GM21526 (cell line): ENCODE measurements around the gene ZDHHC3.

Source experiments
- ATAC-seq: cut with Tn5 transposase; IDR thresholded peaks from one replicate; pipeline ENCODE4 v1.9.1; 2021; ENCODE audit warnings: moderate library complexity; ENCODE audit not compliant: unreplicated experiment, low FRiP score

Gene ZDHHC3

DNA sequence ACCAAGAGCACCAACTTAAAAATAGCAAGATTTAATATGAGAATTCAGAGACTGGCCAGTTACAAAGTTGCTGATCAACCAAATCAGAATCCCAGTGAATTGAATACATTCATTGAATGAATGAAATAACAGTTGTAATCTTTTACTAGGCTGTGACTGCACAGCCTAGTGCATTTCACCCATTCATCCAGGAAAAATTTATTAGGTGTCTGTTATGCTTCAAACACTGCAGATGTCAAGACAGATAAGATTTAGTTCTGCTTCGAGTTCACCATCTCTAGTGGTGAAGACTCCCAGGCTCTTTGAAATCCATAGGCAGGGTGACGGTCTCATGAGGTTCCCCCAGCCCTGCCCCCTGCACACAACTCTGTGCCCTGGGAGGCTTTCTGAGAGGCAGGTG is 72.7 kb downstream of the ZDHHC3 start:
- no peak for ATAC-seq

DNA sequence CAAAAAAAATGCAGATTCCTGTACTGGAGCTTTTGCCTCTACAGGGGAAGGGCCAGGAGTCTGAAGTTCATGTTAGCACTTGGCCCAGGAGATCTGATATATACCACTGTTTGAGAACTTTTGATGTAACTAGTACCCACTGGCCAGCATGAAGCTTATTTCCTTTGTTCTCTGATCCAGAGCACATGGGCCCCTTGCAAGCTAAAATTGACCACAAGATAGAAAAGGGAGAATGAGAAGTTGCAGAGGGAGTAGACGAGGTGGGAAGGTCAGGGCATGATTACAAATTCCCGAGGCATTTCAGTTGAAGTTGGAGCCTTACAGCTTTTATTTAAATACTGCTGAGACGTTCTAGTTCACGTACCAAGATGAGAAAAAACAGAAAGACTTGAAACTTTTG is 73.3 kb downstream of the ZDHHC3 start:
- ATAC-seq: no peak

- ATAC-seq: no peak
These were observed 76.1 kb downstream of the ZDHHC3 start for GRCh38 chr3:44899683-44900367.

- no peak for ATAC-seq
These were observed 79.5 kb downstream of the ZDHHC3 start for GRCh38 chr3:44896440-44896839.

GRCh38 chr3:44894485-44894884 is 81.5 kb downstream of the ZDHHC3 start:
- no peak for ATAC-seq

- ATAC-seq: no peak
These were observed 82.9 kb downstream of the ZDHHC3 start for GRCh38 chr3:44893097-44893496.

DNA sequence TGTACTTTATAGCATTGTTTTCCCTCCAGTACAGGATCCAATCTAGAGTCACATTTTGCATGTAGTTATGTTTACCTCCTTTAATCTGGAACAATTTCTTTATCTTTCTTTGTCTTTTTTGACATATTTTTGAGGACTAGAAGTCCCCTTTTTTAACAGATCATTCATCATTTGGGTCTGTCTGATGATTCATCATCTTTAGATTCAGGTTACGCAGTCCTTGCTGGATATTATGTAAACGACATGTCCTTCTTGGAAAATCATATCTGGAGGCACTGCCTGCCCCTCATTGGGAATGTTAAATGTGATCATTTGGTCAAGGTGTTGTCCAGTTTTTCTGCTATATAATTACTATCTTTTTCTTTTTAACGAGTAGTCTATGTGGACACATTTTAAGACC is 83.3 kb downstream of the ZDHHC3 start:
- no peak for ATAC-seq

- no peak for ATAC-seq
These were observed 85.1 kb downstream of the ZDHHC3 start for GRCh38 chr3:44890852-44891251.

GRCh38 chr3:44890258-44890657 is 85.7 kb downstream of the ZDHHC3 start:
- no peak for ATAC-seq

- ATAC-seq: no peak
These were observed 88.9 kb downstream of the ZDHHC3 start for GRCh38 chr3:44887101-44887500.

DNA sequence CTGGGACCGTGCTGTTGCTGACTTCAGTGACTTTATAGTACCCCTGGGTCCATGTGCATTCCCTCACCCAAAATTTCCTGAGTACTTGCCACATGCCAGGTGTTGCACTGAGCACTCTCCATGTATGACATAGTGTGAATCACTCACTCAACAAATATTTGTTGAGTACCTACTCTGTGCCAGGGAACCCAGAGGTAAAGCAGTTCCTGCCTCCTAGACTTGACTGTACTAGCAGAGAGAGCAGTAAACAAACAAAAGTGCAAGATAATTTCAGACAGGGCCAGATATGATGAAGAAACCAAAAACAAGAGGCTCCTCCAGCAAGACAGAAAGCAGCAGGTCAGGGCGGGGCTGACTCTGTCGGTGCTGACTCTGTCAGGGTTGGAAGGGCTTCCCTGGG is 89.4 kb downstream of the ZDHHC3 start:
- no peak for ATAC-seq

GRCh38 chr3:44885618-44886017 is 90.4 kb downstream of the ZDHHC3 start:
- no peak for ATAC-seq

- no peak for ATAC-seq
These were observed 92.0 kb downstream of the ZDHHC3 start for GRCh38 chr3:44883999-44884431.

DNA sequence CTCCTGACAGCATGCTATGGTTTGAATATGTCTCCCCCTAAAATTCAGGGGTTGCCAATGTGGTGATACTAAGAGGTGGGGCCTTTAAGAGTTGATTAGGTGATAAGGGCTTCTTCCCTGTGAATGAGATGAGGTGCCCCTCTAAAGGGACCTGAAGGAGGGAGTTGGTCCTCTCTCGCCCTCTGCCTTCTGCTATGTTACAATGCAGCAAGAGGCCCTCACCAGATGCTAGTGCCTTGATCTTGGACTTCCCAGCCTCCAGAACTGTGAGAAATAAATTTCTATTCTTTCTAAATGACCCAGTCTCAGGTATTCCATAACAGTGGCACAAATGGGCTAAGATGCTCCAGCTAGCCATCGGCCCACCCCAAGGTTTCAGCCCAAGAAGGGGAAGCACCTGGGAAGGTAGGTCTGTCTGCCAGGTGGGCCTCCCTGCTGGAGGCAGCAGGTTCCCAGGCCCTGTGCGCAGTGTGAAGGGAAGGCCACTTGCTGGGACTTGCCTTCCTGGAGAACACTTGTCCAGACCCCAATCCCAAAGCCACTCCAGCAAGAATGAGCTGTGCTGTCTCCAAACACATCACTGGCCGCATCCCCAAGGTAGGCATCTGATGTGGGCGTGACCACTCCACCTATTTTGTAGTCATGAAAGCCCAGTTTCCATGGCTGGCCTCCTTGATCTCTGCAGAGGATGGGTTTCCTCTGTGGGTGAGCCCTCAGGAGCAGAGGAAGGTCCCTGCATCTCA is 92.6 kb downstream of the ZDHHC3 start:
- no peak for ATAC-seq

GRCh38 chr3:44880284-44880683 is 95.7 kb downstream of the ZDHHC3 start:
- no peak for ATAC-seq

DNA sequence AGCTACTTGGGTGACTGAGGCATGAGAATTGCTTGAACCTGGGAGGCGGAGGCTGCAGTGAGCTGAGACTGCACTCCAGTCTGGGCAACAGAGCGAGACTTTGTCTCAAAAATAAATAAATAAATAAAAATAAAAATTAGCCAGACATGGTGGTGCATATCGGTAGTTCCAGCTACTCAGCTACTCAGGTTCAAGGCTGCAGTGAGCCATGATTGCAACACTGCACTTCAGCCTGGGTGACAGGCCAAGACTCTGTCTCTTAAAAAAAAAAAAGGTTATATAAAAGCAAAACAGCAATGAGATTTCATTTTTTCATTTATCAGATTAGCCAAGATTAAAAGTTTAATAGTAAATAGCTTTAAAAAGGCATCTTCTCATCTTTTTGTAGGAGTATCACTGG is 98.6 kb downstream of the ZDHHC3 start:
- no peak for ATAC-seq

DNA sequence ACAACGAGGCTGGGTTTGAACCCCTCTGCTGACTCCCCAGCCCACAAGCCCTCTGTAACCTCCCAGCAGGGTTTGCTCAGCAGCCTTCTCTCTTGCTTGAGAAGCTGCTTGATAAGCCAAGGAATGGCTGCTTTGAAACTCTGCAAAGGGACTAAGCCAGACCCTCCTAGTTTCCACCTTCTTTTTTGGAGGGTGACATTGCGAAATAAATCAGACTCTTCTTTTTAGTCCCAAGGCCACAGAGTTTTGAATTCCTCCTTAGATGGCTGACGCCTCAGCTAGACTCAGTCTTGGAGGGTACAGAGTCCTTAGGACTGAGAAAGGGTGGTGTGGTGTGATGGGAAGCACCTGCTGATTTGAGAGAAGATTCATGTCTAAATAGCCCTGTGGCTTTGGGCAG is 100.4 kb downstream of the ZDHHC3 start:
- ATAC-seq: no peak
